ENCODE data around the gene SLC22A23.

The SLC22A23 gene

DNA sequence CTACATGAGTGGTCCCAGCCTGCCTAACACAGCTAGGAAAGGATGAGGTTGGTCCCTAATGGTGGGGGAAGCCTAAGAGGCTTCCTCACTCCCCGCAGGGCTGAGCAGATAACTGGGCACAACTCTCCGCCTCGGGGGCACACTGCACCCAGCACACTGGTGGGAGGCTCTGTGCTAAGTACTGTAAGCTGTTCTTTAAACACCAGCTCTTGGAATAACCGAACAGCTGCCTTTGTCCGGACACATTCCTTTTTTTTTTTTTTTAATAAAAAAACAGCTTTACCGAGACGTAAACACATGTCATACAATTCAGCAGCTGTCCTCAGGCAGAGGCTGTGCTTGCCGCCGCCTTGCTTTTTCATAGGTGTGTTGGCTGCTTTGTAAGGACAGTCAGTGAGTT is 191.2 kb downstream of the SLC22A23 start:
- Mint-ChIP-seq H3K4me1 (ENCODE audit: low read depth) (peaks cover 23% of the 10 kb centered on the region), H3K4me3 (no peak overlapping the region), H3K9me3 (no peaks in the 10 kb centered on the region), H3K27me3 (ENCODE audit: low read depth) (no peaks in the 10 kb centered on the region), H3K27ac (no peak overlapping the region), H3K36me3 (ENCODE audit: low read depth) (peaks cover 26% of the 10 kb centered on the region)
- no peak for DNase-seq (ENCODE audit: low spot score)

DNA sequence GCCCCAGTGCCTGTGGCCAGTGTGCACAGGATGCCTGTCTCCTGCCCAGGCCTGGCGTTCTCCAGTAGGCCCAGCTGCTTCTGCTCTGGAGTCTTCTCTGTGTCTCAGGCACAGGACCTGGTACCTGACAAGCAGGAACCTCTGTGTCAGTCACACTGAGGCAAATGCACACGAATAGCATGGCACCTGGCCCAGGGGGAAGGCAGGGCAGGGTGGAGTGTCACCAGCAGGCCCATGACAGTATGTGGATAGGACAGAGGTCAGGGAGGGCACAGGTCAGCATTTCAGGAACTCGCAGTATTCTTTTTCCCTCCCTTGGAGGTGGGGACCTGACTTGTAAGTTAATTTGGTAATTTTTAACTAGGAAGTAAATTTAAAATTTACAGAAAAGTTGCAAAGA is 192.5 kb downstream of the SLC22A23 start:
- H3K27ac Mint-ChIP-seq, result no peak overlapping the region
- no peak overlapping the region for H3K4me3 Mint-ChIP-seq
- peaks cover 22% of the 10 kb centered on the region for H3K36me3 Mint-ChIP-seq (ENCODE audit: low read depth)
- peaks cover 30% of the 10 kb centered on the region for H3K4me1 Mint-ChIP-seq (ENCODE audit: low read depth)
- H3K27me3 Mint-ChIP-seq (ENCODE audit: low read depth), result no peaks in the 10 kb centered on the region
- no peaks in the 10 kb centered on the region for H3K9me3 Mint-ChIP-seq
- DNase-seq (ENCODE audit: low spot score), result no peak

DNA sequence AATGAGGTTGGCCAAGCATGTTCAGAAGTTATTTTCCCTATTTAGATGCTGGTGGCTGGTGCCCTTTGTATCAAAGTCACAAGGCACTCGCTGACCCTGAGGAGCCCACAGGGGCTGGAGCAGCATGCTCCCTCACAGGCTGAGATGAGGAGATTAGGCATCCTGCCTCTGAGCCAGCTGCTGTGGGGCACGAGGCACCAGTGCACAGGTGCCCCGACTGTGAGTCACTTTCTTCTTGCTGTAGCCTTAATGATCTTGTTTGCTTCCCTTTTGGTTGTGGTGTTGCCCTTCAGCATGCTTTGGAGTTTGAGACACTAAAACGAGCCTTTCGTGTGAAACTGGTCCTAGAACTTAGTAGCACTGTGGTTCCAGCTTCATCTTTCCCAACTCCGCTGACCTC is 193.8 kb downstream of the SLC22A23 start:
- Mint-ChIP-seq H3K4me1 (ENCODE audit: low read depth) (peaks cover 30% of the 10 kb centered on the region), H3K27me3 (ENCODE audit: low read depth) (no peaks in the 10 kb centered on the region), H3K4me3 (no peak overlapping the region), H3K9me3 (no peaks in the 10 kb centered on the region), H3K36me3 (ENCODE audit: low read depth) (peaks cover 19% of the 10 kb centered on the region), H3K27ac (no peak overlapping the region)
- no peak for DNase-seq (ENCODE audit: low spot score)

DNA sequence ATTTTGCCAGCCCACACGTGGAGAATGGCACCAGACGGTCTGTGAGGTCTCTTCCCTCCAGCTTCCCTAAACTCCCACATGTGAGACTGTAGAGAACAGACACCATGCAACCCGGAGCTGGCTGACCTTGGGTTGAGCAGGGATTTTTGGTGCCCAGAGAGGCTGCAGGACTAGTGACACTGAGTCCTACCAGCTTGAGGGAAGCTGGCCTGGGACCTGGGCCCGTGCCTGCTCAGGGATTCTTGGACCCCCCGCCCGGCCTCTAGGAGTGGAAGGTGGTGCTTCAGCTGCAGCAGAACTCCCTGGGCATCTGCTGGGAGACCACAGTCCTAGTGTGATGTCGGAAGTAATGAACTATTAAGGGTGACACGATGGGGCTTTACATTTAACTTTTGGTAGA is 194.9 kb downstream of the SLC22A23 start:
- DNase-seq (ENCODE audit: low spot score), result no peak
- Mint-ChIP-seq H3K4me3 (no peak overlapping the region), H3K4me1 (ENCODE audit: low read depth) (peaks cover 29% of the 10 kb centered on the region), H3K27me3 (ENCODE audit: low read depth) (peaks cover 6% of the 10 kb centered on the region), H3K36me3 (ENCODE audit: low read depth) (peaks cover 19% of the 10 kb centered on the region), H3K9me3 (no peaks in the 10 kb centered on the region), H3K27ac (no peak overlapping the region)

DNA sequence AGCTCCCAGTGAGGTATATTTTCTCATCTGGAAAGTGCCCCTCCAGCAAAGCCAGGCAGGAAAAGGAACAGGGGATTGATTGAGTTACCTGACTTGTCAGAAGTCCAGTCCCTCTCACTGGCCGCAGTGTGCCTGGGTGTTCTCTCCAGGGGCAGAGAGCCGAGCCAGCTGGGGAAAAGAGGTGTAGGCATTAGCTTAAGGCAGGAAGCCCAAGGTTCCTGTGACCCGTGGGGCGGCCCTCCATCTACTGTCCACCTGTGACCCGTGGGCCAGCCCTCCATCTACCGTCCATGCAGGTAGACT is 195.4 kb downstream of the SLC22A23 start:
- no peak overlapping the region for H3K4me3 Mint-ChIP-seq
- H3K27me3 Mint-ChIP-seq (ENCODE audit: low read depth), result peaks cover 11% of the 10 kb centered on the region
- peaks cover 29% of the 10 kb centered on the region for H3K4me1 Mint-ChIP-seq (ENCODE audit: low read depth)
- no peak overlapping the region for H3K27ac Mint-ChIP-seq
- peaks cover 18% of the 10 kb centered on the region for H3K36me3 Mint-ChIP-seq (ENCODE audit: low read depth)
- no peaks in the 10 kb centered on the region for H3K9me3 Mint-ChIP-seq
- no peak for DNase-seq (ENCODE audit: low spot score)

DNA sequence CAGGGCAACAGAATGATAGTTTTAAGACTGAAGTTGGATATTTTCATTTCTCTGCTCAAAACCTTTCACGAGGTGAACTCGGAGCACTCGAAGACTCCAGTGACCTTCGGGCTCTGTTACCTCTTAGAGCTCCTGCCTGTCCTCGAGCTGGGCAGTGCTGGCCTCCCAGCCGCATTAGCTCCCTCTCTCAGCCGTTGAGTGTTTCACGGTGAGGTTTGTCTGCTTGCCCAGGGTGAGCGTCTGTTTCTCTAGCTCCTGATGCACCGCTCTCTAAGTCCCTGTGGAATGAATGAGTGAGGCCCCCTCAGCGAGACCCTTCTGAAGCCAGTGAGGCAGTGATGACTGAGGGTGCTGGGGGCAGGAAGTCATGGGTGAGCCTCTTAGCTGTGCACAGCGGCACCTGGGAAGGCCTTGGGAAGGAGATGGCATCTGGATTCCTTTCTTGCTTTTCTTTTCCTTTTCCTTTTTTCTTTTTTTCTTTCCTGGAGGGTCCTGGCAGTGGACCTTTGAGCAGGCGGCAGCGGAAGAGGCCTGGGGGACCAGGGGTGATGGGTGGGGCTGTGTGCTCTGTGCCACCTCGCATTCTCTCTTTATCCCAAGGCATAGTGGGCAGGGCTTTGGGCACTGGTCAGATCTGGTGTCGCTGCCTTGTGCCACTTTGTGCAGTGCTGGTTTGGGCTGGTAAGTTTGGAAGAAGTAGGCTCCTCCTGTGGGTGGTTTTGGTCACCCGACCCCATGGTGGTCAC is 195.9 kb downstream of the SLC22A23 start:
- H3K4me1 Mint-ChIP-seq (ENCODE audit: low read depth), result peaks cover 29% of the 10 kb centered on the region
- no peak for DNase-seq (ENCODE audit: low spot score)

DNA sequence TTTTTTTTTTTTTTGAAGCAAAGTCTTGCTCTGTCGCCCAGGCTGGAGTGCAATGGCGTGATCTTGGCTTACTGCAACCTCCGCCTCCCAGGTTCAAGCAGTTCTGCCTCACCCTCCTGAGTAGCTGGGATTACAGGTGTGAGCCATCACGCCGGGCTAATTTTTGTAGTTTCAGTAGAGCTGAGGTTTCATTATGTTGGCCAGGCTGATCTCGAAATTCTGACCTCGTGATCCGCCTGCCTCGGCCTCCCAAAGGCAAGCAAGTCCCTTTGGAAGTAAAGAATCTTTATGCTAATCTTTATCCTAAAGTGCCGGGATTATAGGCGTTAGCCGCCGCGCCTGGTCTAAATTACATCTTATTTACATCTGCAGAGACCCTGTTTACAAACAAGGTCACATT is 196.6 kb downstream of the SLC22A23 start:
- H3K9me3 Mint-ChIP-seq, result no peaks in the 10 kb centered on the region
- no peak overlapping the region for H3K27ac Mint-ChIP-seq
- peaks cover 29% of the 10 kb centered on the region for H3K4me1 Mint-ChIP-seq (ENCODE audit: low read depth)
- H3K4me3 Mint-ChIP-seq, result peak overlapping the region; percentile 98
- no peak for DNase-seq (ENCODE audit: low spot score)
- peaks cover 15% of the 10 kb centered on the region for H3K36me3 Mint-ChIP-seq (ENCODE audit: low read depth)
- peaks cover 14% of the 10 kb centered on the region for H3K27me3 Mint-ChIP-seq (ENCODE audit: low read depth)

More for the DNA sequence above, 195.9 kb downstream of the SLC22A23 start:
- peak overlapping the region; percentile 98 for H3K4me3 Mint-ChIP-seq
- peaks cover 13% of the 10 kb centered on the region for H3K27me3 Mint-ChIP-seq (ENCODE audit: low read depth)
- H3K27ac Mint-ChIP-seq, result peak overlapping the region; percentile 54
- no peaks in the 10 kb centered on the region for H3K9me3 Mint-ChIP-seq
- H3K36me3 Mint-ChIP-seq (ENCODE audit: low read depth), result peaks cover 15% of the 10 kb centered on the region

DNA sequence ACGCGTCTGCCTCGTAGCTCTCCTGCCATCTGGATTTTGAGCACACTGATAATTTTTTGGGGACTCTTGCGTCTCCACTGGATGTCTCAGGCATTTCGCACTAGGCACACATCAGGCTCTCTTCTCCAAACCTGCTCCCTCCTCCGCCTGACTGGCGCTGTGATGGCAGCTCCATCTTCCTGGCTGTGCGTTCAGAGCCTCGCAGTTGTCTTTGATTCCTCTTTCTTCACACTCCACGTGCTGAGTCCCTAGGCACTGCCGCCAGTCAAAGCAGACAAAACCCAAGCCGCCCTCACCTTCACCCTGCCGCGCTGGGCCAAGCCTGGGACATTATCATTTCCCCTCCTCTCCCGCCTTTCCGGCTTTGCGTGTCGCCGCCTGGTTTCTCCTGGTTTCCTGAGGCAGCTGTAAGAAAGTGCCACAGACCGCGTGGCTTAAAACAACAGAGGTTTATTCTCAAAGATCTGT is 197.3 kb downstream of the SLC22A23 start:
- DNase-seq (ENCODE audit: low spot score), result peak; percentile 21
- H3K4me3 Mint-ChIP-seq, result peak overlapping the region; percentile 98
- peaks cover 29% of the 10 kb centered on the region for H3K4me1 Mint-ChIP-seq (ENCODE audit: low read depth)
- H3K36me3 Mint-ChIP-seq (ENCODE audit: low read depth), result peaks cover 11% of the 10 kb centered on the region
- peaks cover 16% of the 10 kb centered on the region for H3K27me3 Mint-ChIP-seq (ENCODE audit: low read depth)
- H3K9me3 Mint-ChIP-seq, result no peaks in the 10 kb centered on the region
- peak overlapping the region; percentile 93 for H3K27ac Mint-ChIP-seq

DNA sequence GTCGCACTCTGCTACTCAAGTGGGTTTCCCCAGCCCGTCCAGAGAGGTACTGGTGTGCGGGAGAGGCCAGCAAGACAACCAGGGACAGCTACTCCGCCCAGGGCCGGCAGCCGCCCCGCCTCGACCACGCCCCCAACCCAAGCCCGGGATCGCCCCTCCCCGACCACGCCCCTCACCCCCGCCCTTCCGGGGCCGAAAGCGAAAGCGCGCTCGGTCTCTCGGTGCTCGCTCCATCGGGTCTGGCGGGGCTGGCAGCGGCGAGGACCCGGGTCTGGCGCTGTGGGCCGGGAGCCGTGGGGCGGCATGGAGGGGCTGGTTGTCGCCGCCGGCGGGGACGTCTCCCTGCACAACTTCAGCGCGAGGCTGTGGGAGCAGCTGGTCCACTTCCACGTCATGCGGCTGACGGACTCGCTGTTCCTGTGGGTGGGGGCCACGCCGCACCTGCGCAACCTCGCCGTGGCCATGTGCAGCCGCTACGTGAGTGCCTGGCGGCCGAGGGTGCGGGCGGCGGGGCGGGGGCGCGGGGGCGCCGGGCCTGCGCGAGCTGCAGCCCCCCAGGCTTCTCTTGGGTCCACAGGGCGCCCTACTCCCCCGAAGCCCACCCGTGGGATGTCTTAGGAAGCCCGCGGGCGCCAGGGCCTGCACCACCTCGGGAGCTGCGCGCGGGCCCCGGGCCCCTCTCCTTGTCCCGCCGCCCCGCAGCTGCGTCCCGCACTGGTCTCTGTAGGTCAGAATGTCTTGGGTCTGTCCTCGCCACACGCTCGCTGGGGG is 197.9 kb downstream of the SLC22A23 start, which contains the start of gene PSMG4:
Gene PSMG4 (plus strand): TSS at position 228 of the 771 bp plus-strand sequence. CDS start 76 bp downstream, at position 304.
- H3K4me1 Mint-ChIP-seq (ENCODE audit: low read depth), result peaks cover 29% of the 10 kb centered on the region
- peak within 1 kb of the TSS; percentile 93 for H3K27ac Mint-ChIP-seq
- H3K4me3 Mint-ChIP-seq, result peak within 1 kb of the TSS; percentile 98
- DNase-seq (ENCODE audit: low spot score), result peak; percentile 92
- peaks cover 21% of the 10 kb centered on the region for H3K27me3 Mint-ChIP-seq (ENCODE audit: low read depth)
- peaks cover 11% of the 10 kb centered on the region for H3K36me3 Mint-ChIP-seq (ENCODE audit: low read depth)
- H3K9me3 Mint-ChIP-seq, result peaks cover 5% of the 10 kb centered on the region

DNA sequence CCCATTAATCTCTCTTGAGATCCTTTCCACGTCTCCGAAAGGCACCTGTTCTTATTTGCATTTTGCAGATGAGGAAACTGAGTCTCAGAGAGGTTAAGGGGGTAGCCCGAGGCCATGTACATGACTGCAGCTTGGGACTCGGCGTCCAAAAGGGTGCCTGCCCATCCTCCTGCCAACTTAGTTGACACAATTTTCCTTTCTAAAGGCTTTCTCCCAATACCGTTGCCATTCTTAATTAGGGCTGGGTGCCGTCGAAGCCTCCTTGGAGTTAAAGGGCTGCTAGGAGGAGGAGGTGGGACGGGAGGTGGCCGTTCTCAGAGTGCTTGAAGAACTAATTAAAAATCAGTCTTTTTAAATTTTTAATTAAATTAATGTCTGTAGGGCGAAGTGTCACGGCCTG is 198.6 kb downstream of the SLC22A23 start:
- H3K36me3 Mint-ChIP-seq (ENCODE audit: low read depth), result peaks cover 7% of the 10 kb centered on the region
- no peak overlapping the region for H3K27ac Mint-ChIP-seq
- DNase-seq (ENCODE audit: low spot score), result no peak
- peaks cover 21% of the 10 kb centered on the region for H3K27me3 Mint-ChIP-seq (ENCODE audit: low read depth)
- H3K4me3 Mint-ChIP-seq, result peak overlapping the region; percentile 61
- H3K4me1 Mint-ChIP-seq (ENCODE audit: low read depth), result peaks cover 24% of the 10 kb centered on the region
- H3K9me3 Mint-ChIP-seq, result peaks cover 5% of the 10 kb centered on the region

DNA sequence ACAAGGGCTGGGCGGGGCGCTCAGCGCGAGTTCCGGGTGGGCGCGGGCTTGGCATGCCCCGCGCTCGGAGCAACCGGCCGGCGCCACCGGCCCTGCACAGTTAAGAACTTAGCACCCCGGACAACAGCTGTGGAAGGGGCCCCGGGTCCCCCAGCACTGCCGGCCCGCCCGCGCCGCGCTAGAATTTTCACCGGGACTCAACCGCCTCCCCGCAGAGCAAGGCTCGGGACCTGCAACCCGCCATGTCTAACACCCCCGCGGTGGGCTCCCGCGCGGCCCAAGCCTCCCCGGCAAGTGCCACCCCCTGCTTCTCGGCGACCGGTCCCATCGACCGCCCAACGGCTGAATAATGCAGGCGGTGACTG is 203.3 kb downstream of the SLC22A23 start:
- H3K9me3 Mint-ChIP-seq, result peaks cover 5% of the 10 kb centered on the region
- no peak for DNase-seq (ENCODE audit: low spot score)
- no peak overlapping the region for H3K4me3 Mint-ChIP-seq
- H3K27ac Mint-ChIP-seq, result no peak overlapping the region
- peaks cover 36% of the 10 kb centered on the region for H3K27me3 Mint-ChIP-seq (ENCODE audit: low read depth)
- peaks cover 10% of the 10 kb centered on the region for H3K4me1 Mint-ChIP-seq (ENCODE audit: low read depth)
- no peaks in the 10 kb centered on the region for H3K36me3 Mint-ChIP-seq (ENCODE audit: low read depth)

DNA sequence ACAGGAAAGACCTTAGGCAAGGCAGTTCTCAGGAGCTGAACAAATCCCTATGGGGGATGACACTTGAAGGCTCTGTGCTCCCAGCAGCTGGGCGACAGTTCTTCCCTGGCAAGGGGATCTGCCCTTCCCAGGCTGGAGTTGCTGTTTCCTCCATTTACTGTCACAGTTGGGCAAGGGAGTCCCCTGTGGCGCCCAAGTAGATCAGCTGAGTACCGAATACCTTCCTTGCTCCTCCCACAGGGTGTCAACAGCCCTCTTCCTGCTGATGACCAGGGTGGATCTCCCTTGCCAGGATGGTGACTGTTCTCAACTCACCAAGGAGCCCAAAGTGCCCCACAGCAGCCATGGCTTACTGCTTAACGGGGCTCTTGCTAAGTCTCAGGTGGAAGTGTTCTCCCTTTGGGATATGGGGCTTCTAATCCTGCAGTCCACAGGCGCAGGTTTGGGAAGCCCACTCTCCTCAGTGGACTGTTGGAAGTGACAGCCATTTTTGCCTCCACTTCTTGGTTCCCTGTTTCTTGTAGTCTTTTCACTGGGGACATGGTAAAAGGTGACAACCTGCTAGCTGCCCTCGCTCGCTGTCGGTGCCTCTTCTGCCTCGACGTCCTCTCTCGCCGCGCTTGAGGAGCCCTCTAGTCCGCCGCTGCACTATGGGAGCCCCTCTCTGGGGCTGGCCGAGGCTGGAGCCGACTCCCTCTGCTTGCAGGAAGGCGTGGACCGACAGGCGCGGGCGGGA is 203.8 kb downstream of the SLC22A23 start:
- Mint-ChIP-seq H3K27ac (no peak overlapping the region), H3K27me3 (ENCODE audit: low read depth) (peaks cover 39% of the 10 kb centered on the region), H3K9me3 (peaks cover 5% of the 10 kb centered on the region), H3K4me3 (no peak overlapping the region), H3K4me1 (ENCODE audit: low read depth) (peaks cover 10% of the 10 kb centered on the region), H3K36me3 (ENCODE audit: low read depth) (no peaks in the 10 kb centered on the region)
- DNase-seq (ENCODE audit: low spot score), result no peak

DNA sequence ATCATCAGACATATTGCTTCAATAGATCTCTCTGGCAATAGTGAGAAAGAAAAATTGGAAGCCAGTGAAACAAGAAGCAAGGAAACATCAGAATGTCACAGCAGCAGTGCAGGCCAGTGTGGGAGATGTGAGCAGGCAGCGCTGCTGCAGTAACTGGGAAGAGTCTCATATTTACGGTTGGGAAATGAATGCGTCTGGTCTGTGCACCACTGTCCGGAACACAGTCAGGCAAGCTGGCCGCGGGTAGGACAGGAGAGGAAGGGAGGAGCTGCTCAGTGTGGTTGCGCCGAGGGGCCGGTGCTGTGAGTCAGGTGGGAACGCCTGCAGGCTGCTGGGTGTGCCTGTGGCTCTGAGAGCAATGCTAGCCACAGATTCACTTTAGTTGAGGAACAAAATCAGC is 204.5 kb downstream of the SLC22A23 start:
- H3K4me3 Mint-ChIP-seq, result no peak overlapping the region
- H3K36me3 Mint-ChIP-seq (ENCODE audit: low read depth), result no peaks in the 10 kb centered on the region
- no peak for DNase-seq (ENCODE audit: low spot score)
- H3K4me1 Mint-ChIP-seq (ENCODE audit: low read depth), result peaks cover 10% of the 10 kb centered on the region
- peaks cover 43% of the 10 kb centered on the region for H3K27me3 Mint-ChIP-seq (ENCODE audit: low read depth)
- H3K27ac Mint-ChIP-seq, result no peak overlapping the region
- peaks cover 5% of the 10 kb centered on the region for H3K9me3 Mint-ChIP-seq

Data from T-helper 2 cell treated with Interferon-gamma antibody and Interleukin-4, amounts not matched to agents 5 μg/mL and 100 μg/mL, for 36 hours (primary cell).